ENCODE measurements around the gene ALG12. TPM values are rescaled to one million over a fixed set of nuclear protein-coding genes. Genes with fewer than 3 reads are reported as not detected.
A peak's percentile ranks its signal among the peaks of the same experiment; 100 is the strongest.

Gene ALG12
- total and polyA plus RNA-seq, 2 of the 13 experiments (the other 11 are each of a cell fraction or from before 2014, with no cell fraction given) = 7.8 to 15.8 TPM

- TF ChIP-seq AHDC1 (CRISPR knock-in tag; IDR thresholded peaks at IDR 0.05; ENCODE audit: borderline replicate concordance) (peak; percentile 51; the same call in 1 of the 2 replicates), ZMYM3 (CRISPR knock-in tag; IDR thresholded peaks at IDR 0.05) (peak; percentile 39; the same call in 1 of the 2 replicates), TEAD2 (CRISPR knock-in tag; IDR thresholded peaks at IDR 0.05) (no peak), HINFP (CRISPR knock-in tag; IDR thresholded peaks at IDR 0.05; ENCODE audit: low read depth) (0 out of 2 replicates have a peak, but pooled peaks have one; percentile 27), REST (IDR thresholded peaks at IDR 0.05; ENCODE audit: borderline replicate concordance in 1 of 2, low read depth in 1 of 2, low read length in 2 of 2) (no peak), HNF4A (CRISPR knock-in tag; IDR thresholded peaks at IDR 0.05) (peak; percentile 86), ZNF839 (CRISPR knock-in tag; IDR thresholded peaks at IDR 0.05; ENCODE audit: borderline replicate concordance) (no peak), PTBP1 (IDR thresholded peaks at IDR 0.05; ENCODE audit: low read depth, low read length, poor library complexity, severe bottlenecking) (no peak), FLYWCH1 (CRISPR knock-in tag; IDR thresholded peaks at IDR 0.05) (no peak), RXRA (CRISPR knock-in tag; IDR thresholded peaks at IDR 0.05) (peak; percentile 48; the same call in 1 of the 2 replicates), ZNF549 (CRISPR knock-in tag; IDR thresholded peaks at IDR 0.05) (no peak), TFE3 (CRISPR knock-in tag; IDR thresholded peaks at IDR 0.05) (peak; percentile 53; the same call in 1 of the 2 replicates), ATF7 (IDR thresholded peaks at IDR 0.05) (no peak), ATF7 (CRISPR knock-in tag; IDR thresholded peaks at IDR 0.05) (0 out of 2 replicates have a peak, but pooled peaks have one; percentile 46), ZNF572 (CRISPR knock-in tag; IDR thresholded peaks at IDR 0.05) (no peak), HDAC1 (CRISPR knock-in tag; IDR thresholded peaks at IDR 0.05) (peak; percentile 92)
Measured at GRCh38 chr22:49852898-49853894, 65.0 kb downstream of the ALG12 start, which contains the start of gene ZBED4 (continued).
